Measurements from ENCODE around the gene CRTC2.
"Not testable (repeated sequence)": the region's sequence is repeated elsewhere in the genome, so short reads cannot be mapped to it uniquely, and the experiment has no call there.

DNA sequence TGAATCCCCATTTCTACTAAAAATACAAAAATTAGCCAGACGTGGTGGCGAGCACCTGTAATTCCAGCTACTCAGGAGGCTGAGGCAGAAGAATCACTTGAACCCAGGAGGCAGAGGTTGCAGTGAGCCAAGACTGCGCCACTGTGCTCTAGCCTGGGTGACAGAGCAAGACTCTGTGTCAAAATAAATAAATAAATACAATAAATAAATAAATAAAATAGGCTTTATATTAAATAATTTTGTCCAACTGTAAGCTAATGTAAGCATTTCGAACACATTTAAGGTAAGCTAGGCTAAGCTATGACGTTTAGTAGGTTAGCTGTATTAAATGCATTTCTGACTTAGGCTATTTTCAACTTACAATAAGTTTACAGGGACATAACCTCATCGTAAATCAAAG is 47.9 kb downstream of the CRTC2 start:
- TF ChIP-seq POLR2A (IDR thresholded peaks at IDR 0.05): not testable (repeated sequence)
- TF ChIP-seq, protein P1, sequence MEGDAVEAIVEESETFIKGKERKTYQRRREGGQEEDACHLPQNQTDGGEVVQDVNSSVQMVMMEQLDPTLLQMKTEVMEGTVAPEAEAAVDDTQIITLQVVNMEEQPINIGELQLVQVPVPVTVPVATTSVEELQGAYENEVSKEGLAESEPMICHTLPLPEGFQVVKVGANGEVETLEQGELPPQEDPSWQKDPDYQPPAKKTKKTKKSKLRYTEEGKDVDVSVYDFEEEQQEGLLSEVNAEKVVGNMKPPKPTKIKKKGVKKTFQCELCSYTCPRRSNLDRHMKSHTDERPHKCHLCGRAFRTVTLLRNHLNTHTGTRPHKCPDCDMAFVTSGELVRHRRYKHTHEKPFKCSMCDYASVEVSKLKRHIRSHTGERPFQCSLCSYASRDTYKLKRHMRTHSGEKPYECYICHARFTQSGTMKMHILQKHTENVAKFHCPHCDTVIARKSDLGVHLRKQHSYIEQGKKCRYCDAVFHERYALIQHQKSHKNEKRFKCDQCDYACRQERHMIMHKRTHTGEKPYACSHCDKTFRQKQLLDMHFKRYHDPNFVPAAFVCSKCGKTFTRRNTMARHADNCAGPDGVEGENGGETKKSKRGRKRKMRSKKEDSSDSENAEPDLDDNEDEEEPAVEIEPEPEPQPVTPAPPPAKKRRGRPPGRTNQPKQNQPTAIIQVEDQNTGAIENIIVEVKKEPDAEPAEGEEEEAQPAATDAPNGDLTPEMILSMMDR (IDR thresholded peaks at IDR 0.05): not testable (repeated sequence)
